Hepatocyte (in vitro differentiated cells): ENCODE data around the gene TMC8.
"Not testable (repeated sequence)": the region's sequence is repeated elsewhere in the genome, so short reads cannot be mapped to it uniquely, and the experiment has no call there.

Source experiments
- CTCF ChIP-seq: fragments of 200-600 bp; sonication (generic); IDR thresholded peaks from 2 replicates; pipeline ENCODE4 v1.5.1; 2016; ENCODE audit warnings: antibody characterized with exemption, mild to moderate bottlenecking; ENCODE audit not compliant: poor library complexity
- EZH2phosphoT487 ChIP-seq: fragments of 200-600 bp; sonication (generic); IDR thresholded peaks from one replicate; pipeline ENCODE4 v1.6.1; 2018; ENCODE audit warnings: antibody characterized with exemption, mild to moderate bottlenecking, low read depth, moderate library complexity; ENCODE audit not compliant: unreplicated experiment, severe bottlenecking

GRCh38 chr17:78139861-78140168 lies 9.2 kb downstream of the TMC8 start:
- TF ChIP-seq CTCF, EZH2phosphoT487: not testable (repeated sequence)
